ENCODE measurements around the gene ZNF407.

The ZNF407 gene

DNA sequence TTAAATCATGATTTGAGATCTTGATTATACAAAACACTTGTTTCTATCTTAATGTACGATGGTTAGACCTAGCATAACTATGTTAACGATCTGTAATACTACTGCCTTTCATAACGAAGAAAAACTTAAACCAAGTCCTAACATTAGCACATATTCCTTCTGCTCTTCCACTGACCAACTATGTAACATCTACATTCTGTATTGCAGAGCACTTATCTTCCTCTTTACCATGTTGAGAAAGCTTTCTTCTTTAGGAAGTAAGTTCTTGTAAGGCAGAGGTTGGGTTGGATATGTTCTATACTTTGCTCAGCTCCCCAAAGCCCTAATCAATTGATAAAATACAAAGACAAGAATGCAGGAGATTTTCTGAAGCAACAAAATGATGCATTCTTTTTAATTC, 7.9 kb upstream of the ZNF407 start:
- no peak for DNase-seq

DNA sequence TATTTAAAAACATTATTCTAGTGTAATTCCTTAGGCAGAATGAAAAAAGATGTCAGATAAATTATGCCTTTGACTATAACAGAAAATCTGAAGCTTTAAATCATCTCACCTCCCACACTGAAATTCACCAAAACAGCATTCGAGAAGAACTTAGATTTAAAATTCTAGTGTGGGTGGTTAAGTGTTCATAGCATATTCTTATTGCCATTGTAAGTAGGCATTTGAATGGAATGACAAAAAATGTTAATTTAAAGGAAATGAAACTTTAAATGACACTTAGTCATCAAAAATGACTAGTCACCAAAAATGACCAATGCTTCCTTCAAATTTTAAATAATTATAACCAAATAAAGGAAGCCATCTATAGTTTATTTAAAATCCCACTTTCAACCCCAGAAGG, 7.0 kb upstream of the ZNF407 start:
- DNase-seq: no peak

DNA sequence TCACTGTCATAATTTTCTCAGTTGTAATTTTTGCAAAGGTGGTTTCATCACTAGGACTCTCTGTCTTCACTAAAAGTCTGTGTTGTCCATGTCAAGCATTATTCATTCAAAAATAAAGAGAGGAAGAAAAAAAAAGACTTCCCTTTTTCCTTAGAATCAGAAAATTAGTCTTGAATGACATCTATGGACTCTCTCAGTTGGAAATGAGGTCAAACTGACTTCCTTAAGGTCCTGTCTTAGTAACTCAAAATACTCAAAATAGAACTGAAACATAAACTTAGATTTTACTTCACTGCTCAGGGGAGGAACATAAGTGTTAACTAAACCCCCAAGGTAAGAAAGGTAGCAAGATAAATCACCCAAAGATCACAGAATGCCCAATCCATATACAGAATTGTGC, 2.2 kb upstream of the ZNF407 start:
- DNase-seq: no peak

DNA sequence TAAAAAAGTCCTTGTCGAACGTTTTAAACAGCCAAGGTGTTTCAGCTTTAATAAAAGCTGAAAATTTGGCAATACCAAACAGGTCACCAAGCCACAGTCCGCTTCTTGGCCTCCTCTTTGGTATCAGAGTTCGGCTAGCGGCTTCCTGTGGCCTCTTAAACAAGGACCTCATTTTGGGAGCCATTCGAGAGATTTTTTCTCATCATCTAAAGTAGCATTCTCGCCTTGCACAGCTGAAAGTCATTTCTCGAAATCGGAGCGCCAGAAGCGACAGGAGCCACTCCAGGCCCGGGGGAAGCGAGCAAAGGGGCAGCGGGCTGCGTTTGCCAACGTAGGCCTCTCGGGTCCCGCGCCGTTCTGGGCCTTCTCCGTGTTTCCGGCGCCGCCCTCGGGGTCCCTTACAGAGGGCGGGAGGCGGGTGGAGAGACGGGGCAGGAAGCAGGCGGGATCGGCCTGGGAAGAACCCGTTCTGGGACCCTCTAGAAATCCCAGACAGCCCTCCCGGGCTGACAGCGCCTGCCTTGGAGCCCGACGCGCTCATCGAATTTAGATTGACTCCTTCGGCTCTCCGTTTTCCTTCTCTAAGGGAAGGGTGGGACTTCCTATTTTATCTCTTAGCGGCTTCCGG, 522 bp upstream of the ZNF407 start:
- DNase-seq: no peak

DNA sequence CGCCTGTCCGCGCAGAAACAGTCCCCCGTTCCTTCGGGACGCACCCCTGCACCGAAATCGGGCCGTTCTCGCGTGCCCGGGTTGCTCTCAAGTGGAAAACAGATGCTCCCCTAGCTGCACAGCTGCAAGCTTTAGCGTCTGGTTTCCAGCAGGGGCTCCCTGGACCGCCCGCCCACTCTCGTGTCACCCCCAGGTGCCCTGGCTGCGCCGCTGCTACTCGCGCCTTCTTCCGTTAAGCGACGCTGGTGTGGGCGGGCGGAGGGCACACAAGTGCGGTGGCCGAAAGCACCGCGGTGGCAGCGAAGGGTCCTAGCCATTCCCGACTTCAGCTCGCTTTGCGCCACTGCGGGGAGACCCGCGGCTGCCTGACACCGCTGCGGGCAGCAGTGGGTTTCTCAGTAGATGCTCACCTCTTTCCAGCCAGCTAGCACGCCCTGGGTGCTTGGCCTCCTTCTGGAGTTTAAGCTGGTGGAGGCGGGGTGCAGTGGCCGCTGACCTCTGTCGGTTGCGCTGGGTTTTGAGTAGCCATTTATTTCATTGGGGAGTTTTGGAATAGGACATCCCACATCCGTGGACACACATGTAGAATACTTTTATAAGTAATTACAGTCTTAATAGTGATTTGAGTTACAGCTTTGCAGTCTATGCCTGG, 806 bp downstream of the ZNF407 start:
- peak; percentile 70 for DNase-seq

DNA sequence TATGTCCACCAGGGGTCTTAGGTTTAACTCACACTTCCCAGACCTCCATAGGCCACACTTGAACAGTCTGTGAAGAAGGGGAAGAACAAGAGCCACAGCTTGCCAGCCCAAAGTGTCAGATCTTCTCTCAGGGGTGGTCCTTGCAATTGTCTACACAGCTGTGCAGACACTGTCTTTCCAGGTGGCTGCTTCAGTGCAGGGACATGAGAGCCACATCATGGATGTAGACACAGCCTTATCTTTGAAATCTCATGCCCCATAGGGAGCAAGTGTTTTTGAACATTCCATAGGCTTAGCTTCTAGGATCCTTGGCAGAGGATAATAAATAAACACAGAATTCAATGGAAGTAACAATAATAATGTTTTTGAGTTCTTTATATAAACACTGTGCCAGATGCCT, 6.7 kb downstream of the ZNF407 start:
- DNase-seq: no peak

DNA sequence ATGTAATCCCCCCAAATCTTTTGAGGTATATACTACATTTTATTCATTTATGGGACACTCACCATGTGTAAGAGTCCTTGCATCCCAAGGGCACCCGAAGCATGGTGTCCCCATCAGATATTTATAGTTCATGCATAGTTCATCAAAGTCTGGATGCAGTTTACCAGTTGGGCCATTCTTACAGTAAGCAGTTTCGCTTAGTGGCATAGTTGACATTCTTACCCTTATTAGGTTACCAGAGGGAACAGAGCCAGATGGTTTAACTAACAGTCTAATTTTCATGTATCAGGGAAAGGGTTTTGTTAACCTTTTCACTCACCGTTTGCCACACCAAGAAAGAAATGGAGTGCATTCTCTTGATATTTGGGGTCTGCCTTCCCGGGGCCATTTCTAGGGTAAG, 7.1 kb downstream of the ZNF407 start:
- no peak for DNase-seq

DNA sequence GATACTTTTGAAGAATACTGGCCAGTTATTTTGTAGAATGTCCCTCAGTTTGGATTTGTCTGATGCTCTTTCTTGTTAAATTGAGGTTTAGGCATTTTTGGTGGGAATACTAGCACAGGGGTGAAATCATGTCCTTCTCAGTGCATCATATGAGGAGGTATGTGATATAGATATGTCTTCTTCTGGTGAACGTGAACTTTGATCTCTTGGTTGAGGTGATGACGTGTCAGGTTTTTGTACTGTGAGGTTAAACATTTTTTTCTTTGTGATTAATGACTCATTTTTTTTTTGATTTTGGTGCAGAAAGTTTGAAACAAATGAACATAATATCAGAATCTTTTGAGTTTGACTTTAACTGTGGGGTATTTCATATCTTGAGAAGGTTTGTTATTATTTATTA, 11.0 kb downstream of the ZNF407 start:
- DNase-seq: no peak

DNA sequence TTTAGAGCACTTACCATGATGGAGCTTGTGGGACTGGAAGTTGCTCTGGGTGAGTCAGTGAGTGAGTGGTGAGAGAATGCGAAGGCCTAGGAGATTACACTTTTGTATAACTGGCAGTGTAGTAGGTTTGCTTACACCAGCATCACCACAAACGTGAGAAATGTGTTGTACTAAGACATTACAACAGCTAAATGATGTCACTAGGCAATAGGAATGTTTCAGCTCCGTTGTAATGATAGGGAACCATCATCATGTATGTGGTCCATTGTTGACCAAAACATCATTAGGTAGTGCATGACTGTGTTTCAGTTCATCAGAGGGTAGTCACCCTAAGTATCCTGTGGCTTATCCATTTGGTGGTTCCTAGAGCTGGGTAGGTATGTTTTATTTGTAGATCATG, 11.9 kb downstream of the ZNF407 start:
- no peak for DNase-seq

DNA sequence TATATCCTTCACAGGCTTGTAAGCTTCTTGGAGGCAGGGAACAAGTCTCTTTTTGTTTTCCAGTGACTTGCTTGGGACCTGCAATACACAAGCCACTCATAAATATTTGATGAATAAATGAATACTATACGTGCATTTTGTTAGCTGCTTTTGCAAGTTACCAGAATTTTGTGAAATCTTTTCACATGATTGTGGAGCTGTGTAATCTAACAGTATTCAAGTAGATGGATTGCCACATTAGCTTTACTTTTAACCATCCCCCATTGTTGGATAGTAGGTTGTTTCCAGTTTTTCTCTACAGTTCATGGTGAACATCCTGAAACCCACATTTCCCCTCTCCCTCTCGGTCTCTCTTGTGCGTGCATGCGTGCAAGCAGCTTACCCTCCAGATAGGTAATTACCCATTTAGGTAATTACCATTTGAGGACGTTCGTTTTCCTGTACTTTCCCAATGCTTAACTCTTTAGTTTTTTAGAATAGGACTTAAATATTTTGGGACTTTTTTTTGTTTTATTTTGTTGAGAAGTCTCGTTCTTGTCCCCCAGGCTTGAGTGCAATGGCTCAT, 12.5 kb downstream of the ZNF407 start:
- DNase-seq: no peak

DNA sequence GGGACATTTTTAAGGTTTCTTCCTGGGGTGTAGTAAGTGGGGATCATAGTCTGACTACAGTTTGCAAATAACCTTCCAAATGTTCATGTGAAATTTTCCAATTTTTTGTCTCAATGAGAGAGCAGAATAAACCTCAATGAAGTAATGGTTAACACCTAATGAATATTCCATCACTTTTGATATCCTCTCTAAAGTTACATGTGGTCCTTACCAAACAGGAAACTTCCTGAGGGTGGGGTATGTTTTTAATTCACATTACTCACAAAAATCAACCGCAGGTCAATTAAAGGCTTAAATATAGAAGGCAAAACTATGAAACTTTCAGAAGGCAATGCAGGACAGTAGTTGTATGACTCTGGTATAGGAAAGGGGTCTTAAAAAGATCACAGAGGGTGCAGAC, 13.2 kb downstream of the ZNF407 start:
- no peak for DNase-seq

DNA sequence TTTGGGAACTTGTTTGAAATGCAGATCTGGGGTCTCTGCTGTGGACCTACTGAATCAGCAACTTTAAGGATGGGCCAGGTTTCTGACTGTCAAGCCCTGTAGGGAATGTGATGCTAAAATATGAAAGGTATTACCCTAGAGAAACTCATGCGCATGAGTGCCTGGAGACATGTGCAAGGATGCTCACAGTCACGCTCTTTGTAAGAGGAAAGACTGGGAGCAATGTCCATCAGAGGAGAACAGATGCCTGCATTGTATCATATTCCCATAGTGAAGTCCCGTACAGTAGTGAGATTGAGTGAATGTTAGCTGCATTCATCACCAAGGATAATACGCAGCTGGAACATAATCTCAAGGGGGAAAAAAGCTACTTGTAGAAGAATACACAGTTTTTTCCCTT, 14.1 kb downstream of the ZNF407 start:
- no peak for DNase-seq

DNA sequence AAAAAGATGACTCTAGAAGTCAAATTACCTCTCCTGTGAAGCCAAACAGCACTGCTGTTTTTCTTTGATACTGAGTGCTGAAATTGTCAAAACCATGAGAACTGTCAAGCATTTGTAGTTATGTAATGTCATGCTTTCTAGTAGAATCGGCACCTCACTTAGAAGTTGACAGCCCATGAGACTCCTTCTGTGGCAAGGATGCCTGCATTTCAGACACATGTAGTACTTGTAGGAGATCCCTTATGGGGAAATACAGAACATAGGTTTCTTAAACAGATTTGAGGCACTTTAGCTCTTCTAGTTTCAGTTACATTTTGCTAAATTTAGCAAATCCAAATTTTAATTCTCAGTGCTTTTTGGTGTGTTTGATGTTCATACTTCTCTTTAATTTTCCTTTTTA, 15.7 kb downstream of the ZNF407 start:
- no peak for DNase-seq

DNA sequence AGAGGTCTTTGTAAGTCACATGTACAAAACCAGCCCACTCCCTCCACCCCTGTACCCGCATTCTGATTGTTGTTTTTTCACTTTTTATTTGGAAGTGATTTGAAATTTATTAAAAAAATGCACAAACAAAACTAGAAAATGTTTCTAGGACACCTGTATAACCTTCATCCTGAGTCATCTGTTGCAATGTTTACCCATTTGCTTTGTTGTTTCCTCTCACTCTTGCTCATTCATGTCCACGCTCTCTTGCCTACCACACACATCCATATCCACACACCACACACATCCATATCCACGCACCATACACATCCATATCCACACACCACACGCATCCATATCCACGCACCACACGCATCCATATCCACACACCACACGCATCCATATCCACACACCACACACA, 18.8 kb downstream of the ZNF407 start:
- no peak for DNase-seq

DNA sequence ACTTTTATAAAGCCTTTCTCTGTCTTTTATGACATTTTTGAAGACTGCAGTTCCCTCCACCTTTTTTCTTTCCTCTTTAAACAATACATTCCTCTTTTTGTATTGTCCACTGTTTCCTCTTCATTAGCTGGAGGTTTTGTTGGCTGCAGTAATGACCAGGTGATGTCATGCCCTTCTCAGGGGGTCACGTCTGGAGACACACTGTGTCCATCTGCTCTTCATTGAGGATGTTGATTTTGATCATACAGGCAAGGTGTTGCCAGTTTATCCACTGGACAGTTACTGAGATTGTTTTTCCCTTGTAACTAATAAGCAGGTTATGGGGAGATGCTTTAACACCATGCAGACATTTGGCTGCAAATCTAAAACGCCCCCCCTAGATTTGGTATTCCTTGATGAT, 19.8 kb downstream of the ZNF407 start:
- no peak for DNase-seq

DNA sequence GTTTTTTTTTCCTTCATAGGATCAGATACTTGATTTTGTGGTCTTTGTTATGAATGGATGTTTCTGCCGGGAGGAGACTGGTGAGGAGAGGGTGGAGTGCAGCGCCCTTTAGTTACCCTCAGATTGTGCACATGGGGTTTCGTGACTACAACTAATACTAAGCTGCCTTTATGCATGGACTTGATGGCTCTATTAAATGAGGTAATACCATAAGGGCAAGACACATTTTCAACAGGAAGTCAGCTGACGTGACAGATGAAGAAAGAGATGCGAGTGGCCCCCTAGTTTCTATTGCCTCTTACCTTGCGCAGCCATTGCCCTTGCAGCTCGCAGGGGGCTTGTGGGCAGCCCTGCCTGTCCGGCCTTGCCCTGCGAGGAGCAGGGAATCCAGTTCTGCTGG, 24.4 kb downstream of the ZNF407 start:
- no peak for DNase-seq

DNA sequence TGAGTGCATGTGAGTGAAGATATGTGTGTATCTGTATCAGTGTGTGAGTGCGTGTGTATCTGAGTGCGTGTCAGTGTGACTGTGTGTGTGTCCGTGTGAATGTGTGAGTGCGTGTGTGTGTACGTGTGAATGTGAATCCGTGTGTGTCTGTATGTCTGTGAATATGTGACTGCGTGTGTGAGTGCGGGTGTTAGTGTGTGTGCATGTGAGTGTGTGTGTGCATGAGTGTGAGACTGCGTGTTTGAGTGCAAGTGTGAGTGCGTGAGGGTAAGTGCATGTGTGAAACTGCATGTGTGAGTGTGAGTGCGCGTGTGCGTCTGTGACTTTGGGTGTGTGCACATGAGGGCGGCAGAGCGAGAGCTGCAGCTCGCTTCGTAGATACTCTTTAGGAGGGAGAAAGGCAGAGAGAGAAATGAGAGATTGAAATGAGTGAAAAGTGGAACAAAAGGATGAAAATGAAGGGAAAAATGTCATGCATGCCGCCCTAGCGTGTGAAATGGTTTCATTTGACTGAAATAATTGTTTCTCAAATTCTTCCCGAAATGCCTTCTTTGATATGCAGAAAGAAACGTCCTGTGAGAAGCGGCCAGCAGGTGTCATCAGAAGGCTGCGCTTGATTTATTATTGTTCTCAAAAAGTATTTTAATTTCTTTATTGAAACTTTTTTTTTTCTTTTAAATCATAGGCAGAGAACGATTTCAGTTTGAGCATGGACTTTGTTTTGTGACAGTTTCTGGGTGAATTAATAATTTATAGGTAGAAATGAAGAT, 25.6 kb downstream of the ZNF407 start:
- peak; percentile 6 for DNase-seq

DNA sequence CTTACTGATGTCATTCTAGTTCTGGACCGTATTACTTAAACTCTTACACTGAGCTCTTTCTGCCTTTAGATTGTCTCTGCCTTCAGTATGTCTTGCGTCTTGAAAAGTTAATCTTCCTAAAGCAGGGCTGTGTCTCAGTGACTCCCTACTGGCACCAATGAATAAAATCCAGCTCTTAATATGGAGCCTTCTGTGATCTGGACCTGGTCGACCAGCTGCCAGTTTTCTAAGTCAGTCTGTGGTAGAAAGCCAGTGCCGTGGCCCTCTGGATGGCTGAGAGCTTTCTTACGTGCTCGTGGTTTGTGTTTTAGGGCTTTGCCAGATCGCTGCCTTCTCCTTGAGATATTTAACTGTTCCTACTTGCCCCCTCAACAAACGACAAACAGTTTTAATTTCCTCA, 26.8 kb downstream of the ZNF407 start:
- DNase-seq: no peak

DNA sequence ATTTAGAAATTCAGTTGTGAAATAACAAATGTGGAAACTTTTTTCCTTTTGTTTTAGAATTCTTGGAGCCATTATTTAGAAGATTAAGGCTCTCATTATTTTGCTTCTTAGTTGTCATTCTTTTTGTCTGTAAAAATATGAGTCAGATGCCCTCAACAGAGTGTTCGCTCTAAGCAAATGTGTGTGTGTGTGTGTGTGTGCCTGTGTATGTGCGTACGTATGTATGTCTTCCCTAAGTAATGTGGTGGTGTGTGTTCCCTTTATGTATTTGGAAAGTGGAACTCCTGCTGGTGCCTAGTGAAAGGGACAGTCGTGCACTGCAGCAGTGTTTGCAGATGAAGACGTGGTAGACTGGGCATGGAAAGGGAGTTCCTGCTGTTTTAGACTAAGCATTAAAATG, 27.5 kb downstream of the ZNF407 start:
- no peak for DNase-seq

DNA sequence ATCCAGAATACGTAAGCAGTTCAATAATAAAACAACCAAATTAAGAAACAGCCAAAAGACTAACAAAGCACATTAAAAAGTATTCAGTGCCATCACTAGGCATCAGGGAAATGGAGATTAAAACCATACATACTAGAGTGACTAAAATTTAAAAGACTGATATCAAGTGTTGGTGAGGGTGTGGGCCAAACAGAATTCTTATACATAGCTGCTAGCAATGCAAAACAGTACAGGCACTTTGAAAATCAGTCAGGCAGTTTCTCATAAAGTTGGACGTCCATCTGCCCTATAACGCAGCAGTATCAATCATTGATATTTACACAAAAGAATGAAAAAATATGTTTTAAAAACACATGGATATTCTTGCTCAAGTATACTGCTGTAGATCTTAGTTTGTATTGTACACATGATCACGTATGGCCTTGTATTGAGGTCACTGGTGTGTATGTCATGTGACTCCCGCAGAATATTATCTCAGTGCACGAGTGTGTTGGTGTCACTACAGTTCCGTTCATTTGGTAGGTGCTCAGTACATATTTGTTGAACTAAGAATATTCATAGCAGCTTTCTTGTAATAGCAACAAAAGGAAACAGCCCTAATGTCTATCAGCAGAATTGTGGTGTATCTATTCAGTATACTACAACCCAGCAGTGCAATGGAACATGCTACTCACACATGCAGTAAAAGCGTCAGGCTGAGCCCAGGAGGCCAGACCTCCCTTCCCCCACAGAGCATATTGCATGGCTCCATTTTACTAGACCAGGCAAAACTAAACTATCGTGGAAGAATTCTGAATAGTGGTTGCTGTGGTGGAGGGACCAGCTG, 28.6 kb downstream of the ZNF407 start:
- DNase-seq: no peak

DNA sequence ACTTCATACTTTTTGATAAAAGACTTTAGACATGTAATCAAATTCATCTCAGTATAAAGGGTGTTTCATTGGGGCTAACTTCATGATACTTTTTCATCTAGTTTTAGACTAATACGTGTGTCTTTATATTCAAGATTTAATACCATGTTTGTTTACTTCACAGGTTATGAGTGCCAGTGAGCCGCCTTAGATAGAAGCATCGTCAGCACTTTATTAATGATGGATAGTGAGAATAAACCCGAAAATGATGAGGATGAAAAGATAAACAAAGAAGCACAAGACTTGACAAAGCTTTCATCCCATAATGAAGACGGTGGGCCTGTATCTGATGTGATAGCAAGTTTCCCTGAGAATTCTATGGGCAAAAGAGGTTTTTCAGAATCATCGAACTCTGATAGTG, 33.1 kb downstream of the ZNF407 start:
- DNase-seq: no peak

DNA sequence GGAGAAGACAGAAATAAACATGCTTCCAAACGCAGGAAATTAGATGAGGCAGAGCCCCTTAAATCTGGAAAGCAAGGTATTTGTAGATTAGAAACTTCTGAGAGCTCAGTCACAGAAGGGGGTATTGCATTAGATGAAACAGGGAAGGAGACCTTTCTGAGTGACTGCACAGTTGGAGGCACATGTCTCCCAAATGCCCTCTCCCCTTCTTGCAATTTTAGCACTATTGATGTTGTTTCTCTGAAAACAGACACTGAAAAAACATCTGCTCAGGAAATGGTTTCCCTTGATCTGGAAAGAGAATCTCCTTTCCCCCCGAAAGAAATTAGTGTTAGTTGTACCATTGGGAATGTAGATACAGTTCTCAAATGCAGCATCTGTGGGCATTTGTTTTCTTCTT, 33.5 kb downstream of the ZNF407 start:
- DNase-seq: no peak

Data from hematopoietic multipotent progenitor cell treated with erythropoietin and hydrocortisone succinate and interleukin-3 and kit ligand, for 8 days (in vitro differentiated cells).